CD4-positive, alpha-beta T cell treated with Interleukin-6 for 4 hours (primary cell): ENCODE data around the gene NDUFB6.

Source experiments
- DNase-seq: peaks from one replicate; pipeline ENCODE4 v3.0.0-alpha.2; 2020; ENCODE audit warnings: mixed read lengths

The NDUFB6 gene

DNA sequence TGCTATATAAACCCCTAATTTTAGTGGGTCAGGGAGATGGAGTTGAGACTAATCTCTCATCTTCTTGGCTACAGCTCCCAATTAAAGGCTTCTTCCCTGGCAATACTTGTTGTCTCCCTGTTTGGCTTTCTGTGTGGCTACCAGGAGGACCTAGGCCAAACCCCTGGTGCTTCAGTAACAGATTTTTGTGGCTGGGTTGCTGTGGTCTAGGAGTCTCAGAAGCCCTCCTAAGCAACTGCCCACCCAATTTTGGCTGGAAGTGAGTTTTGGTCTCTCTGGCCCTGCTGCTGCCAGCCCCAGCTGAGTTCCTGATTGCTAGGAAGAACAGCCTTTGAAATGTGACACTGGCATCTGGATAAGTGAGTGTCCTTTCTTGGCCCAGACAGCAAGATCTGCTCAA is 56.7 kb downstream of the NDUFB6 start:
- no peak for DNase-seq

- DNase-seq: no peak
These were observed 64.2 kb downstream of the NDUFB6 start for GRCh38 chr9:32508728-32509127.

GRCh38 chr9:32503008-32503407 is 70.0 kb downstream of the NDUFB6 start:
- no peak for DNase-seq
